Transverse colon (tissue), 3 donors: ENCODE results near the gene RASAL2.

Experiments
- CTCF ChIP-seq, 5 experiments: fragments of 200-600 bp in 3 of 5; fragments of 450-650 bp in 2 of 5; sonication (generic) in 3 of 5; IDR thresholded peaks; 1 replicate in 2 of 5; 2 replicates in 3 of 5; pipeline ENCODE4 v1.5.1; 2016 to 2017; ENCODE audit warnings: antibody characterized with exemption in 5 of 5, inconsistent platforms in 3 of 5, mild to moderate bottlenecking in 2 of 5, moderate library complexity in 1 of 5
- POLR2A ChIP-seq: fragments of 450-650 bp; IDR thresholded peaks from one replicate; pipeline ENCODE4 v1.6.1; 2016; ENCODE audit warnings: antibody characterized with exemption, mild to moderate bottlenecking, moderate library complexity

- TF ChIP-seq CTCF (IDR thresholded peaks at IDR 0.05) (no peak), POLR2A (no peak)
Measured at GRCh38 chr1:178300352-178300699, 206.4 kb downstream of the RASAL2 start.
